GM12892 (cell line): ENCODE measurements around the gene CABP4.
A peak's percentile ranks its signal among the peaks of the same experiment; 100 is the strongest.

Source experiments
- POLR2A ChIP-seq: IDR thresholded peaks from 2 replicates; pipeline ENCODE4 v1.6.1; 2011; ENCODE audit warnings: low read depth, low read length, control low read depth
- POLR2AphosphoS5 ChIP-seq: IDR thresholded peaks from 2 replicates; pipeline ENCODE4 v1.6.1; 2011; ENCODE audit warnings: low read depth, low read length, control low read depth
- TAF1 ChIP-seq: IDR thresholded peaks from 2 replicates; pipeline ENCODE4 v1.6.1; 2011; ENCODE audit warnings: low read depth, mild to moderate bottlenecking, control low read depth, low read length, borderline replicate concordance

DNA sequence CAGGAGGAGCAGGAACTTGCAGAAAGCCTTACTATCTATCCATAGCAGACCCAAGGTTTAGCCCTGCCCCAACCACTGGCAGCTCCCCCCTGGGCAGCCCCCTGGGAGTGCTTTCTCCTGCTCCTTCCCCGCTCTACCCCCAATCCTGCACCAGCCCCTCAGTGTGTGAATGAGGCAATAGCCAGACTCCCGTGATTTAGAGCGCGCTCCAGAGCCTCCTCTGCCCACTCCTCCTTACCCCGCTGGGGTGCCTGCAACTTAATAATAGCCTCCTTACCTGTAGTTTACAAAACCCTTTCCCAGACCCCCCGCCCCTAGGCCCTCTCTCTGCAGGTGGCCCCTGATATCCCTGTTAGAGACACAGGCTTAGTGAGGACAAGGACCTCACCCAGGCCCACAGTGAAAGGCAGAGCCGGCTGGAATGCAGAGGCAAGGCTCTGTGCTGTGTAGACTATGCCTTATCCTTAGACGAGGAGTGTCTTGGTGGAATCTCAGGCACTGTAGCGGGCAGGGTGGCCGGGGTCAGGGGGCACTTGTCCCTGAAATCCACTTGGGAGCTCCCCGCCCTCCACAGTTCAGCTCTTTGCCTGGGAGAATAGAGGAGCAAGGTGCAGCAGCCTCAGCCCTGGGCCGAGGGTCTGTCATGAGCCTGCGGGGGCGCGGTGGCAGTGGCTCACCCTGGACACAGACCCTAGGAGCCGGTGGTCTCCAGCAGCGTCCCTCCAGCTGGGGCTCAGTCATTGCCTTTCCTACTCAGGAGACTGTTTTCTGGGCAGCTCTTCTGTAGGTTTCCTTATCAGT is 44.0 kb upstream of the CABP4 start:
- no peak for TF ChIP-seq POLR2AphosphoS5
- peak; percentile 31; the same call in 1 of the 2 replicates for TF ChIP-seq POLR2A
- TF ChIP-seq TAF1 = no peak
